ENCODE results near the gene C1orf141. TPM values are rescaled to one million over a fixed set of nuclear protein-coding genes. Genes with fewer than 3 reads are reported as not detected.

C1orf141 gene
- total RNA-seq, 4 donors from 2014 or later, result not detected

GRCh38 chr1:67130673-67131072 is 4.1 kb downstream of the C1orf141 start:
- Histone ChIP-seq H3K27me3 (no peaks in the 10 kb centered on the region), H3K9me3 (no peaks in the 10 kb centered on the region), H3K36me3 (no peaks in the 10 kb centered on the region), H3K4me1 (peaks cover 0 to 13% (median 0%) of the 10 kb centered on the region in 3 donors), H3K27ac (no peak overlapping the region), H3K4me3 (no peak overlapping the region)
- TF ChIP-seq, protein P1, sequence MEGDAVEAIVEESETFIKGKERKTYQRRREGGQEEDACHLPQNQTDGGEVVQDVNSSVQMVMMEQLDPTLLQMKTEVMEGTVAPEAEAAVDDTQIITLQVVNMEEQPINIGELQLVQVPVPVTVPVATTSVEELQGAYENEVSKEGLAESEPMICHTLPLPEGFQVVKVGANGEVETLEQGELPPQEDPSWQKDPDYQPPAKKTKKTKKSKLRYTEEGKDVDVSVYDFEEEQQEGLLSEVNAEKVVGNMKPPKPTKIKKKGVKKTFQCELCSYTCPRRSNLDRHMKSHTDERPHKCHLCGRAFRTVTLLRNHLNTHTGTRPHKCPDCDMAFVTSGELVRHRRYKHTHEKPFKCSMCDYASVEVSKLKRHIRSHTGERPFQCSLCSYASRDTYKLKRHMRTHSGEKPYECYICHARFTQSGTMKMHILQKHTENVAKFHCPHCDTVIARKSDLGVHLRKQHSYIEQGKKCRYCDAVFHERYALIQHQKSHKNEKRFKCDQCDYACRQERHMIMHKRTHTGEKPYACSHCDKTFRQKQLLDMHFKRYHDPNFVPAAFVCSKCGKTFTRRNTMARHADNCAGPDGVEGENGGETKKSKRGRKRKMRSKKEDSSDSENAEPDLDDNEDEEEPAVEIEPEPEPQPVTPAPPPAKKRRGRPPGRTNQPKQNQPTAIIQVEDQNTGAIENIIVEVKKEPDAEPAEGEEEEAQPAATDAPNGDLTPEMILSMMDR (IDR thresholded peaks at IDR 0.05), result no peak
- TF ChIP-seq POLR2A (IDR thresholded peaks at IDR 0.05) (no peak), EP300 (IDR thresholded peaks at IDR 0.05) (no peak), POLR2AphosphoS5 (IDR thresholded peaks at IDR 0.05) (no peak)
- ATAC-seq, result no peak
- WGBS, 2 donors (ENCODE audit: low coverage in 1 of 2), result 50 to 53% methylated on average over 2 of the region's 2 CpGs

- H3K36me3 ChIP-seq, result no peaks in the 10 kb centered on the region
- H3K27me3 ChIP-seq, result no peaks in the 10 kb centered on the region
- no peaks in the 10 kb centered on the region for H3K9me3 ChIP-seq
- 76 to 88% methylated on average over 1 of the region's 1 CpG for WGBS, 2 donors (ENCODE audit: low coverage in 1 of 2)
- H3K4me3 ChIP-seq, result no peak overlapping the region
- no peak overlapping the region for H3K27ac ChIP-seq
- TF ChIP-seq, protein P1 (IDR thresholded peaks at IDR 0.05), result no peak
- no peak for TF ChIP-seq POLR2AphosphoS5 (IDR thresholded peaks at IDR 0.05)
- no peak for ATAC-seq
- H3K4me1 ChIP-seq, result no peaks in the 10 kb centered on the region
These were observed 7.8 kb downstream of the C1orf141 start for GRCh38 chr1:67126974-67127373.

GRCh38 chr1:67126111-67126746 is 8.5 kb downstream of the C1orf141 start:
- Histone ChIP-seq H3K27me3 (no peaks in the 10 kb centered on the region), H3K36me3 (no peaks in the 10 kb centered on the region), H3K4me1 (no peaks in the 10 kb centered on the region), H3K9me3 (no peaks in the 10 kb centered on the region), H3K27ac (no peak overlapping the region), H3K4me3 (no peak overlapping the region)
- WGBS, 2 donors (ENCODE audit: low coverage in 1 of 2), result 52 to 55% methylated on average over 4 to 5 of the region's 5 CpGs
- TF ChIP-seq, protein P1 (IDR thresholded peaks at IDR 0.05), result no peak
- TF ChIP-seq POLR2A (IDR thresholded peaks at IDR 0.05) (no peak), EP300 (IDR thresholded peaks at IDR 0.05) (no peak), POLR2AphosphoS5 (IDR thresholded peaks at IDR 0.05) (no peak)
- ATAC-seq, result no peak

- ATAC-seq, result no peak
- Histone ChIP-seq H3K4me1 (no peaks in the 10 kb centered on the region), H3K27ac (no peak overlapping the region), H3K36me3 (no peaks in the 10 kb centered on the region), H3K27me3 (no peaks in the 10 kb centered on the region), H3K4me3 (no peak overlapping the region), H3K9me3 (peaks cover 0 to 14% (median 0%) of the 10 kb centered on the region in 3 donors)
- TF ChIP-seq, protein P1 (IDR thresholded peaks at IDR 0.05), result no peak
- TF ChIP-seq POLR2A (IDR thresholded peaks at IDR 0.05) (no peak), POLR2AphosphoS5 (IDR thresholded peaks at IDR 0.05) (no peak), EP300 (IDR thresholded peaks at IDR 0.05) (no peak)
- WGBS, 2 donors (ENCODE audit: low coverage in 1 of 2), result 77% methylated on average over 4 of the region's 4 CpGs; no CpG with 5 or more reads in 1 of the 2 donors
These were observed 10.3 kb downstream of the C1orf141 start for GRCh38 chr1:67124455-67124854.

DNA sequence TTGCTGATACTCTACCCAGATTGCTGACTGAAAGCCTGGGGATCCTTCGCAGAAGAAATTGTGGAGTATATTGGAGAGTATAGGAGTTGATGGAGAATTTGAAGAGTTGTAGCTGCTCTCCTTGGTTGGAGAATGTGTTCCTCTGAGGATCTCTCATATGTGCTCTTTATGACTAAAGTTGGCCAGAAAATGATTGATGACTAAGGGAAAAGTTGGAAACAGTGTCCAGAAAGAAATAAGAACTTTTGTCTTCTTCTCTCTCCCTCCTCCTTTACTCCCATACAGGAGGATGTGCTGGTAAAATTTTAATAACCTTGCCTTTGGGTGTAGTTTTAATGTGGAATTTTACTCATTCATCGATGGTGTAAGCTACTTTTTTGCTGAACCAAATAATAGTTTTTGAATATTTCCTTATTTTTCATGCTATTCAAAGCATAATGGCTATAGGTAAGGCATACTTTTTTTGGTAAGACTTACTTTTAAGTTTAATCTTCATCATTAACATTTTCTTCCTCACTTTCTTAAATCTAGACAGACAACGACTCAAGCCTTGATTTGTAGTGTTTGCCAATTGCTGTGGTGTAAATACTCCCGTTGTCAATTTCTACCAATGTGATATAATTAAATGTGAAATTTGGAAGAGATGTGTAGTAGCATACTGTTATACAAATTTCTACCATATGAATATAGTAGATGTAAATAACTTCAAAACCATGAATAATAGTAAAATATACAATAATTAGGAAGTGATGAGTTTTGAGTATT is 13.7 kb downstream of the C1orf141 start:
- no peak overlapping the region for H3K4me3 ChIP-seq
- H3K4me1 ChIP-seq, result no peaks in the 10 kb centered on the region
- no peak overlapping the region for H3K27ac ChIP-seq
- peaks cover 0 to 14% (median 0%) of the 10 kb centered on the region in 3 donors for H3K9me3 ChIP-seq
- H3K27me3 ChIP-seq, result no peaks in the 10 kb centered on the region
- ATAC-seq, result no peak
- WGBS, 2 donors (ENCODE audit: low coverage in 1 of 2), result 75 to 88% methylated on average over 4 of the region's 4 CpGs
- no peak for TF ChIP-seq POLR2AphosphoS5 (IDR thresholded peaks at IDR 0.05)
- TF ChIP-seq POLR2A (IDR thresholded peaks at IDR 0.05), result no peak
- TF ChIP-seq EP300 (IDR thresholded peaks at IDR 0.05), result no peak
- TF ChIP-seq, protein P1 (IDR thresholded peaks at IDR 0.05), result no peak
- no peaks in the 10 kb centered on the region for H3K36me3 ChIP-seq
